COLO668 (cell line): ENCODE data around the gene FNDC1.
"Not testable (repeated sequence)": the region's sequence is repeated elsewhere in the genome, so short reads cannot be mapped to it uniquely, and the experiment has no call there.

Experiments used
- DNase-seq: peaks from one replicate; lab custom pipeline; 2025; ENCODE audit not compliant: unreplicated experiment; lab: John Stamatoyannopoulos, UW

Gene FNDC1

GRCh38 chr6:159169193-159169555 lies at the start of gene FNDC1:
FNDC1 (plus strand) TSS chr6:159169400; CDS start chr6:159169597, 197 bp downstream.
- DNase-seq: peak; percentile 24

DNA sequence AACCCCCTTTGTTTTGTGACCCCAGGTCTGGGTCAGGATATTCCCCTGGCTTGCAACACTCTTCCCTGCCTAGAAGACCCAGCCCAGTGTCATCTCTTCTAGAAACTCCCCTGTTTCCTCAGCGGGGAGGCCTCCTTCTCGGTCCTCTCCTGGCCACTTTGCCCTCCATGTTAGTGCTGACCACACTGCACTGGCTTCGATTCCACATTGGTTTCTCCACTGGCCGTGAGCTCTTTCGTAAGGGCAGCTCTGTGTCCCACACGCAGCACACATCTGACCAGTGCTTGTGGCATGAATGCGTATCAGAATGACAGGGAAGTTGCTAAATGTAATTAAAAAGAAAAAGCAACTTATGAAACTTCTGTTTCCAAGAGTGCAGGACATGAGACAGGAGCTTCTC lies 49.4 kb upstream of the FNDC1 start:
- DNase-seq: no peak

DNA sequence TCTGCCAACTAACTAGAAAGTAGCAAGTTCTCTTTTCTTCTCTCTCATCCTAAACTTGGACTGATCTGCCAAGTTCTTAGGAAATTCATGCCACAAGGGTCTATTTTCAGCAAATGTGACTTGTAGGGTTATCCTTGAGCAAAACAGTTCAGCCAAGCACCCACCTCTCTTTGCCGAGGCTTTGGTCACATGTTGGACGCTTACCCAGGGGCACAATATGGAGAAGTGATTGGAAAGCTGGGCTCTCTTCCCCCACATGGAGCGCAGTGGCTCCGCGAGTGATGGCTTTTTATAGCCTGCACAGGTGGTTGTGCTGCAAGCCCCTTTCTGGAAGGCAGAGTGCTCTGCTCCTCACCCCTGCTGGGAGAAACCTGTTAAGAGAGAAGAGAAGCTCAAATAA lies 47.7 kb upstream of the FNDC1 start:
- no peak for DNase-seq

GRCh38 chr6:159122453-159122852 lies 46.7 kb upstream of the FNDC1 start:
- no peak for DNase-seq

- DNase-seq: not testable (repeated sequence)
Measured at GRCh38 chr6:159123831-159124230, 45.4 kb upstream of the FNDC1 start.

GRCh38 chr6:159125014-159125609 lies 44.1 kb upstream of the FNDC1 start:
- no peak for DNase-seq

- no peak for DNase-seq
Measured at GRCh38 chr6:159125951-159126352, 43.2 kb upstream of the FNDC1 start.

DNA sequence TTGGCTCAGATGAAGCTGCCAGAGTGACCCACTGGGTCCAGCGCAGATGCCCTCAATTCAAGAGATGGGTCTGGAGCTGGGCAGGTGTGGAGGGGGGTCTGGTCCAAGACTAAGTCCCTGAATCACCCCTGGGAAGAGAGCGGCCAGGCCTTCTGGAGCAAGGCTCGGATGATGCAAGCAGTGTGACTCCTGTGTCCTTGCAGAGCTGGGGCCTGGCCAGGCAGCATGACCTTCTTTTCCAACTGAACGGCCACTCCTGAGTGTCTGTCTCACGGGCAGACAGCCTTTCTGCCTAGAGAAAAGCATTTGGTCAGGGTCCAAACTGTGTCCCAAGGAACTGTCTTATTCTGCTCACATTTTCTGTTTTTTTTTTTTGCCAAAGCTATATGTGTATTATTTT lies 42.6 kb upstream of the FNDC1 start:
- no peak for DNase-seq

GRCh38 chr6:159127701-159128100 lies 41.5 kb upstream of the FNDC1 start:
- DNase-seq: no peak

DNA sequence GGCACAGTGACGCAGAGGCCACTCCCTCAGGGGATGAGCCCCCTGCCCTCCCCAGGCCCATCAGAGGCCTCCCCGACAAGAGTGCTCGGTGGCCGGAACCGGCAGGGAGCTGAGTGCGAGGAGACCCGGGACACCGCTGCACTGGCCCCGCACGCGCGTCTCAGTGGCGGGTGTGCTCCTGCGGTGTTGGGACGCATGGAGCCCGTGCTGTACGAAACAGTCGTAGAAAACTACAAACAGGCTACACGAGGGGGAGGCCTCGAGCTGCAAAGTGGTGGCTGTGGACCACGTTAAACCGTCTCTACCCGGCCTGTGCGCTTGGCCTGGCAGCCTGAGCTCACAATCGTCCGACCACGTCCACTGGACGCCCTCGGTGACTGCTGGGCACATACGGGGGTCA lies 40.2 kb upstream of the FNDC1 start:
- DNase-seq: no peak

DNA sequence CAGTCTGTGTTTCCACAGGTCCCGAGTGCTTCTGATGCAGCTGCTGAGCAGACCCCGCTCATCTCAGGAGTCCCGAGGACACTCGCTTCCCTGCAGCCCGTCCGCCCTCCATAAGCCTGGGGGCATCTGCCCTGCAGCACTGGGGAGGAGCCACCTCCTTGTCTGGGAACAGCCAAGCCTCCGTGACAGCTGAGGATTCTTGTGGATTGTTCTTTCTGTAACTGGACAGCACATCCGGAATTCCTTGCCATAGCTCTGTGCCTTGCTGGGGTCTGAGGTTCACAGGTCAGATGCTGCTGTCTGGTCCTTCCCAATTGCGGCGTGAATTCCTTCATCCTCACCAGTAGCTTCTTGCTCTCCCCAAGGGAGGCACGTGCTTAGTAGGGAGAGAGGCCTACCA lies 38.4 kb upstream of the FNDC1 start:
- DNase-seq: no peak

DNA sequence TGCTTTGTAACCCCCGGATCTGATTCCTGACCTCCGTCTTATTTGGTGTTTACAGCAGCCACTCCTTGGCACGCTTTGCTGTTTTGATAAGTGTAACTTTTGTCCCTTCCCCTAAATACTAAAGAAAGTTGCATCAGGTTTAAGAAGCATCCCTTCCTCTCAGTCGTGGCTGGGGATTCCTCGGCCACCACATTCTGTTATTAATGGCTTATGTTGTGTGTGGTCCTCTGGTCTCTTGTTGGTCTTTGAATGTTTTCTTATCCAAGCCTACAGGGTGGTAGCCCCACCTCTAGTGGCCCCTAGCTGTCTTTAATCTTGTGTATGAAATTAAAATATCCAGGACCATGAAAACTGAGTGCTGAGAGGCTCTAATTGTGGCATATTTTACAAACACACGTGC lies 37.5 kb upstream of the FNDC1 start:
- DNase-seq: no peak

GRCh38 chr6:159132664-159133063 lies 36.5 kb upstream of the FNDC1 start:
- DNase-seq: no peak

GRCh38 chr6:159134701-159135364 lies 34.4 kb upstream of the FNDC1 start:
- peak; percentile 28 for DNase-seq

- no peak for DNase-seq
Measured at GRCh38 chr6:159137676-159138075, 31.5 kb upstream of the FNDC1 start.

GRCh38 chr6:159142531-159142930 lies 26.7 kb upstream of the FNDC1 start:
- no peak for DNase-seq

DNA sequence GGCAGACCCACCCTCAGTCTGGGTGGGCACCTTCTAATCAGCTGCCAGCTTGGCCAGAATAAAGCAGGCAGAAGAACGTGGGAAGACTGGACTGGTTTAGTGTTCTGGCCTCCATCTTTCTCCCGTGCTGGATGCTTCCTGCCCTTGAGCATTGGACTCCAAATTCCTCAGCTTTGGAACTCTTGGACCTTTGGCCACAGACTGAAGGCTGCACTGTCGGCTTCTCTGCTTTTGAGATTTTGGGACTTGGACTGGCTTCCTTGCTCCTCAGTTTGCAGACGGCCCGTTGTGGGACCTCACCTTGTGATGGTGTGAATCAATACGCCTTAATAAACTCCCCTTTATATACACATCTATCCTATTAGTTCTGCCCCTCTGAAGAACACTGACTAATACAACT lies 20.6 kb upstream of the FNDC1 start:
- no peak for DNase-seq

- DNase-seq: no peak
Measured at GRCh38 chr6:159149641-159150040, 19.6 kb upstream of the FNDC1 start.

DNA sequence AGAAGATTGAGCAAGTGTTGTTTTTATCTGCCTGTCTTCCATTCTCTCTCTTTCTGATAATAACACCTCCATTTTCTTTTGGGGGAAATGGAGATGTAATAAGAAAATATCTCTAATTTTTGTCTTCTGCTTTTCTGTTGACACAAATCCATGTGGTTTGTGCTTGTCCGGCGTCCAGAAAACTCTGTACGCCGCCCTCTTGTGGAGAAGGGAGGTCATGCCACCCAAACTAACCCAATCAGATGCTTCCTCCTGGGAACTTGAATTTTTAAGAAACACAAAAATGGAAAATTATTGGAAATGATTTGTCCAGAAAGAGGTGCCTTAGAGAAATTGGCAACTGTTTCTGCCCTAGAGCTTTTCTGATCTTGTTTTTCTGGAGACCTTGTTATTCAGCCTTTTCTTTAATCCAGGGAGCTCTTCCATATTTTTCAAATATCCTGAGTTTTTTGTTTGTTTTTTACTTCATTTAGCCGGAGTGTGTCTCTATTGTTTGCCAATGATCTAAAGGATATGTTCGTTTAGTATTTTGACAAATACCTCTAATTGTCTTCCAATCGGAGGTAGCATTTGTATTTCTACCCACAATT lies 17.8 kb upstream of the FNDC1 start:
- peak; percentile 4 for DNase-seq

GRCh38 chr6:159152041-159152440 lies 17.2 kb upstream of the FNDC1 start:
- no peak for DNase-seq

- no peak for DNase-seq
Measured at GRCh38 chr6:159152782-159153181, 16.4 kb upstream of the FNDC1 start.

DNA sequence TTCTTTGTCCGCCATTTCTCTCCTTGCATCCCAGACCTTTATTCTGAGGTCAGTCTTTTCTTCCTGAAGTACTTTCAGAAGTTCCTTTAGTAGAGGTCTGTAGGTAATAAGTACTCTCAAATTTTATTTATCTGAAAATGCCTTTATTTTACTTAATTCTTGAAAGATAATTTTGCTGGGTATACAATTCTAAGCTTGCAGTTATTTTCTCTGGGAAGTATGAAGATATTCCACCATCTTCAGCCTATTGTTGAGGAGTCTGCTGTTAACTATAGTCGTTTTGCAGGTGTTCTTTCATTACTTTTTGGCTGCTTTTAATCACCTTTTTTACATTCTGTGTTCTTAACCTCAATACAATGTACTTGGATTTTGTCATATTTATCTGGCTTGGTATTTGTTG lies 13.5 kb upstream of the FNDC1 start:
- no peak for DNase-seq

- DNase-seq: no peak
Measured at GRCh38 chr6:159156089-159156488, 13.1 kb upstream of the FNDC1 start.
